Measurements from ENCODE around the gene CEP63. TPM values are rescaled to one million over a fixed set of nuclear protein-coding genes. Genes with fewer than 3 reads are reported as not detected.

CEP63 gene
- total RNA-seq, 1 experiment from 2014 or later: 13.7 TPM

GRCh38 chr3:134609821-134610431 is 124.1 kb downstream of the CEP63 start:
- Histone ChIP-seq H3K4me3 (ENCODE audit: insufficient read depth, low read depth, low read length) (no peak overlapping the region), H3K27me3 (ENCODE audit: control insufficient read depth, insufficient read depth, low read length) (no peaks in the 10 kb centered on the region; the same call in 1 of the 2 replicates), H3K36me3 (replicated peaks; ENCODE audit: control insufficient read depth, insufficient read depth, low read length) (no peaks in the 10 kb centered on the region)
- DNase-seq: peak; percentile 12

DNA sequence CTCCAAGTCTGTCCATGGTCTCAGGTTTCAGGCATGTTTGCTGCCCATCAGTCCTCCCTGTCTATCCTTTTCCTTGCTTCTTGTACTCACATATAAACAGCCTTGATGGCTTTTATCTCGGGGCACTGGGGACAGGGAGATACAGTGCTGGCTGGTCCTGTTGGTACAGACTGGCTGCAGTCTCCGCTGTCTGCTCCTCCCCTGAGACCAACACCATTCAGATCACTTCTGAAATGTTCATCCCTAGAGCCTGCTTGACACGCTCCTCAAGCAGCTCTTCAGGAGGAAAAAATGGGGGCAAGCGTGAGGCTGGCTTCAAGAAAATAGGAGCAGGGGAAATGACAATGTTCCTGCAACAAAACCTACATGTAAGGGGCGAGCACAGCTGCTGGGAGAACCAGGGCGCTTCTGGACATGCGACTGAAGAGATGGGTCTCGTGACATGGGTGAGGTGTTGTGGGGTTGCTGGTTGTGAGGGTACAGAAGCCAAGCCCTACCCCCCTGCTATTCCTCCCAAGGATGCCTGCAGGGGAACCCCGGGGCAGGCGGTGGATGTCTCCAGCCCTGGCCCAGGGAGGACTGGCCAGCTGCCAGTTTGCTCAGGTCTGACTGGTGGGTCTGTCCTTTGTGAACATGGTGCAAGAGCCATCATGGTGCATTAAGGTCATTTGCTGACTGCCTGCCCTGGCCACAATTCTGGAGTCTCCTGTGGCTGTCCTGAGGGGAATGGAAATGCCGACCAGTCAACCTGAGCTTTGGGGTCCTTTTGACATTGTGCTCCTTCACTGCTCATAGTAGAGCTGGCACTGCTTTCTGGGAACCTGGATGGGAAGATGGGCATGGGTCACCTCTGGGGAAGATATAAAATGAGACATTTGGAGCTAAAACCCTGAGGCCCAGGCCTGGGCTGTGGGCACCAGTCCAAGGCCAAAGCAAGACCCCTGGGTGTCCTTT is 124.9 kb downstream of the CEP63 start:
- H3K4me3 ChIP-seq (ENCODE audit: insufficient read depth, low read depth, low read length): no peak overlapping the region

GRCh38 chr3:134611516-134611915 is 125.7 kb downstream of the CEP63 start:
- Histone ChIP-seq H3K27me3 (ENCODE audit: control insufficient read depth, insufficient read depth, low read length) (no peaks in the 10 kb centered on the region; the same call in 1 of the 2 replicates), H3K36me3 (replicated peaks; ENCODE audit: control insufficient read depth, insufficient read depth, low read length) (no peaks in the 10 kb centered on the region), H3K4me3 (ENCODE audit: insufficient read depth, low read depth, low read length) (no peak overlapping the region)
- DNase-seq: no peak

More for the DNA sequence above, 124.9 kb downstream of the CEP63 start:
- DNase-seq: peak; percentile 27
- H3K27me3 ChIP-seq (ENCODE audit: control insufficient read depth, insufficient read depth, low read length): no peaks in the 10 kb centered on the region; the same call in 1 of the 2 replicates
- no peaks in the 10 kb centered on the region for H3K36me3 ChIP-seq (replicated peaks; ENCODE audit: control insufficient read depth, insufficient read depth, low read length)

- H3K36me3 ChIP-seq (replicated peaks; ENCODE audit: control insufficient read depth, insufficient read depth, low read length): no peaks in the 10 kb centered on the region
- no peaks in the 10 kb centered on the region; the same call in 1 of the 2 replicates for H3K27me3 ChIP-seq (ENCODE audit: control insufficient read depth, insufficient read depth, low read length)
- DNase-seq: no peak
- H3K4me3 ChIP-seq (ENCODE audit: insufficient read depth, low read depth, low read length): no peak overlapping the region
Observed at GRCh38 chr3:134613006-134613520, 127.2 kb downstream of the CEP63 start.

DNA sequence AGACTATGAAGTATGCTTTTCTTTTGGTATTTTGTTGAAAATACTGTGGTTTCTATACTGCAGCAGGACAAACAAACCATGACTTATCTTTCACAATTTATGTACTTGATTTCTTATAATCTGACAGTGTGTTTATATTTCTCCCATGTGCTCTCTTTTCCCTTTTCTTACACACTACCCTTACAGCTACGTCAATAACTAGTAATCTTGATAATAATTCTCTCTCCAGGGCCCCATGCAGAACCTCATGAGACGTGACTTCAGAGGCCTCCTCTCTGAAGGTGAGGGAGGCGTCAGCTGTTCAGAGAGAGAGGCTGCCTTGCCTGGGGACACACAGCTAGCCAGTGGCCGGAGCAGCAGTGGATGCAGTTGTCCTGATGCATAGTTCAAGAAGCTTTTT is 129.1 kb downstream of the CEP63 start:
- DNase-seq: peak; percentile 10
- no peak overlapping the region for H3K4me3 ChIP-seq (ENCODE audit: insufficient read depth, low read depth, low read length)
- H3K27me3 ChIP-seq (ENCODE audit: control insufficient read depth, insufficient read depth, low read length): no peaks in the 10 kb centered on the region; the same call in 1 of the 2 replicates
- H3K36me3 ChIP-seq (replicated peaks; ENCODE audit: control insufficient read depth, insufficient read depth, low read length): no peaks in the 10 kb centered on the region

GRCh38 chr3:134615743-134616142 is 129.9 kb downstream of the CEP63 start:
- DNase-seq: peak; percentile 1
- no peak overlapping the region for H3K4me3 ChIP-seq (ENCODE audit: insufficient read depth, low read depth, low read length)
- no peaks in the 10 kb centered on the region for H3K36me3 ChIP-seq (replicated peaks; ENCODE audit: control insufficient read depth, insufficient read depth, low read length)
- no peaks in the 10 kb centered on the region for H3K27me3 ChIP-seq (ENCODE audit: control insufficient read depth, insufficient read depth, low read length)

DNA sequence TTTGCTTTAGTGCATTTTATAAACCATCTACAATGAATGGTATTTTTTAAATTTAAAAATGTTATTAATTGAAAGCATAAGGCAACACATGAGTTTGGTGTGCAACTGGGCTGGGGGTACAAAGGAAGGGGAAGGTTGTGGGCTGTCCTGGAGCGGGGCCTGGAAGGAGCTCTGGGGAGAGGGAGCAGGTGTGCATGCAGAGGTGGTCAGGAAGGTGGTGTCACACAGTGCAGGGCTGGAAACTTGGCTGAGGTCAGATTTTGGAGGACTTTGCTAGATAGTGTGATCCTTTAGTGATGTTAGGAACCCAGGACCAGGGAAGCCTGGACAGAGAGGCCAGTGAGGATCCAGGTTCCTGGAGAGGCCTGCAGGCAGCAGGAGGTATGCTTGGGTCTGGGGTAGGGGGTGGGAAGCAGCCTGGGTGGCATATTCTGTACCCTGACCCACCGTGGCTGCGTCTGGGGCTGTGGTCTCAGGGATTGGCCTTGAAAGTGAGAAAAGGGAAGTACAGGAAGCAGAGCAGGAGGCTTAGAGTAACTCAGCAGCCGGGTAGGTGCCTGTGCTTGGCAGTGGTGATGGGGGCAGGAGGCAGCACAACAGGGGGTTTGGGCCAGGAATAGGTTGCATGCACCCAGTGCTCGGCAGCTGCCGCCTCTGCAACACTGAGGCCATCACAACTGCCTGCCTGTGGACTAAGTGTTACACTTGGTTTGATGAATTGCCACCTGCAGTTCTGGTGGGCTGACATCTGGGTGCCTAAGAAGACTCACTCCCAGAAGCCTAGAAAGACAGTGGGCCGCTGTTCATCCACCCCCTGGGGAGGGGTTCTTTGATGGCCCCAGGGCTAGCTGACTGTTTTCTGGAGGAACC is 132.0 kb downstream of the CEP63 start:
- no peak for DNase-seq

GRCh38 chr3:134618478-134619300 is 132.8 kb downstream of the CEP63 start:
- DNase-seq: no peak
- H3K4me3 ChIP-seq (ENCODE audit: insufficient read depth, low read depth, low read length): no peak overlapping the region
- no peaks in the 10 kb centered on the region for H3K36me3 ChIP-seq (replicated peaks; ENCODE audit: control insufficient read depth, insufficient read depth, low read length)

More for the DNA sequence above, 132.0 kb downstream of the CEP63 start:
- H3K36me3 ChIP-seq (replicated peaks; ENCODE audit: control insufficient read depth, insufficient read depth, low read length): no peaks in the 10 kb centered on the region
- H3K4me3 ChIP-seq (ENCODE audit: insufficient read depth, low read depth, low read length): no peak overlapping the region
- no peaks in the 10 kb centered on the region for H3K27me3 ChIP-seq (ENCODE audit: control insufficient read depth, insufficient read depth, low read length)

DNA sequence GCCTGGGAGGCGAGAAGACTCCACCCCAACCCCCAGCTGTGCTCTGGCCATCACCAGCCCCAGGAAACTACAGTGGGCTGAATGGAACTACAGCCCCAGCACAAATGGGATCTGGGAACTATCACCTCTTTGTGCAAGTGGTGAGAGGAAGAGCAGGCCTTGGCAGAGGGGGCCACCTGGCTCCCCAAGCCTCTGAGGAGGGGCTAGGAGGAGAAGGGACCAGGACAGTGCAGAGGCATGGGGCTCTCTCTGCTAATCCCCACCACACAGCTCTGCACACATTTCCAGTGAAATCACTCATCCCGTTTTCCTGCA is 133.4 kb downstream of the CEP63 start:
- DNase-seq: no peak
- no peak overlapping the region for H3K4me3 ChIP-seq (ENCODE audit: insufficient read depth, low read depth, low read length)
- H3K36me3 ChIP-seq (replicated peaks; ENCODE audit: control insufficient read depth, insufficient read depth, low read length): no peaks in the 10 kb centered on the region
- H3K27me3 ChIP-seq (ENCODE audit: control insufficient read depth, insufficient read depth, low read length): no peaks in the 10 kb centered on the region

More at GRCh38 chr3:134618478-134619300, 132.8 kb downstream of the CEP63 start:
- no peaks in the 10 kb centered on the region for H3K27me3 ChIP-seq (ENCODE audit: control insufficient read depth, insufficient read depth, low read length)

GRCh38 chr3:134619884-134620445 is 134.1 kb downstream of the CEP63 start:
- Histone ChIP-seq H3K36me3 (replicated peaks; ENCODE audit: control insufficient read depth, insufficient read depth, low read length) (no peaks in the 10 kb centered on the region), H3K27me3 (ENCODE audit: control insufficient read depth, insufficient read depth, low read length) (no peaks in the 10 kb centered on the region), H3K4me3 (ENCODE audit: insufficient read depth, low read depth, low read length) (no peak overlapping the region)
- no peak for DNase-seq

GRCh38 chr3:134620476-134621115 is 134.7 kb downstream of the CEP63 start:
- Histone ChIP-seq H3K4me3 (ENCODE audit: insufficient read depth, low read depth, low read length) (no peak overlapping the region), H3K36me3 (replicated peaks; ENCODE audit: control insufficient read depth, insufficient read depth, low read length) (no peaks in the 10 kb centered on the region), H3K27me3 (ENCODE audit: control insufficient read depth, insufficient read depth, low read length) (no peaks in the 10 kb centered on the region)
- no peak for DNase-seq

- no peaks in the 10 kb centered on the region for H3K27me3 ChIP-seq (ENCODE audit: control insufficient read depth, insufficient read depth, low read length)
- no peak for DNase-seq
- H3K36me3 ChIP-seq (replicated peaks; ENCODE audit: control insufficient read depth, insufficient read depth, low read length): no peaks in the 10 kb centered on the region
- H3K4me3 ChIP-seq (ENCODE audit: insufficient read depth, low read depth, low read length): no peak overlapping the region
Observed at GRCh38 chr3:134621854-134622253, 136.0 kb downstream of the CEP63 start.

DNA sequence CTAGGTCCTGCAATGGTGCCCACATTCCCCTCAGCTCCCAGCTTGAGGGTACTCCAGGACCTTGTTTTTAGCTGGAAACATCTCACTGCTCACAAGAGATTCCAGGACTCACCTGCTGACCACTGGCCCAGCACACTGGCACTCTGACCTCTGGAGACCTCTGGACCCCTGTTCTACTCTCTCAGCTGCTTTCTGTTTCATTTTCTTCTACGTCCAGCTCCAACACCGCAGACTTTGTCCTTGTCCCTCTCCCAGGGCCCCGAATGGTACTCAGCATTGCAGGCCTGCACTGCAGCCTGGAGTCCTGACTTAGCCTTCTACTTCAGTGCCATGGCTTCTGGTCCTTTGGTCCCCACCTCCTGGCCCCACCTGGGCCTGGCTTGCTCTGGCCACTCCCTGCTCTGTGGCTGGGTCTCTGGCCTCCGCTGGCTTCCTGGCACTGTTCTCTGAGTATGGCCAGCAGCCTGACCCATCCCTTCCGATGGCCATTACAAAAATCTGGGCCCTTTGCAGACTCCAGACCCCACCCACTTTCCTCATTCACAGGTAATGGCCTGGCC is 137.0 kb downstream of the CEP63 start:
- DNase-seq: no peak
- Histone ChIP-seq H3K4me3 (ENCODE audit: insufficient read depth, low read depth, low read length) (no peak overlapping the region), H3K36me3 (replicated peaks; ENCODE audit: control insufficient read depth, insufficient read depth, low read length) (no peaks in the 10 kb centered on the region), H3K27me3 (ENCODE audit: control insufficient read depth, insufficient read depth, low read length) (no peaks in the 10 kb centered on the region)

Data from H7 (cell line).